ENCODE data around the gene ELMO1. TPM values are rescaled to one million over a fixed set of nuclear protein-coding genes. Genes with fewer than 3 reads are reported as not detected.
"Not testable (repeated sequence)": the region's sequence is repeated elsewhere in the genome, so short reads cannot be mapped to it uniquely, and the experiment has no call there.

ELMO1 gene
- total RNA-seq, 1 donor from 2014 or later, result 112 TPM

- DNase-seq (ENCODE audit: low spot score), result no peak
- Mint-ChIP-seq H3K4me1 (ENCODE audit: low read depth) (peaks cover 6% of the 10 kb centered on the region), H3K27ac (no peak overlapping the region), H3K36me3 (ENCODE audit: low read depth) (peaks cover 57% of the 10 kb centered on the region), H3K4me3 (ENCODE audit: low read depth) (no peak overlapping the region), H3K9me3 (peaks cover 32% of the 10 kb centered on the region), H3K27me3 (ENCODE audit: low read depth) (no peaks in the 10 kb centered on the region)
- intact Hi-C loops (cut with micrococcal nuclease), result no loop called here
Observed at GRCh38 chr7:37142958-37143357, 305.7 kb downstream of the ELMO1 start.

GRCh38 chr7:37141742-37142141, 306.9 kb downstream of the ELMO1 start:
- Mint-ChIP-seq H3K9me3 (peaks cover 40% of the 10 kb centered on the region), H3K27ac (no peak overlapping the region), H3K4me1 (ENCODE audit: low read depth) (peaks cover 6% of the 10 kb centered on the region), H3K27me3 (ENCODE audit: low read depth) (no peaks in the 10 kb centered on the region), H3K4me3 (ENCODE audit: low read depth) (no peak overlapping the region), H3K36me3 (ENCODE audit: low read depth) (peaks cover 59% of the 10 kb centered on the region)
- no peak for DNase-seq (ENCODE audit: low spot score)
- intact Hi-C loops (cut with micrococcal nuclease), result no loop called here

GRCh38 chr7:37133902-37134301, 314.8 kb downstream of the ELMO1 start:
- peaks cover 24% of the 10 kb centered on the region for H3K9me3 Mint-ChIP-seq
- peaks cover 14% of the 10 kb centered on the region for H3K4me1 Mint-ChIP-seq (ENCODE audit: low read depth)
- H3K27ac Mint-ChIP-seq; intact Hi-C loops (cut with micrococcal nuclease); H3K4me3 Mint-ChIP-seq (ENCODE audit: low read depth); H3K27me3 Mint-ChIP-seq (ENCODE audit: low read depth); DNase-seq (ENCODE audit: low spot score): not testable (repeated sequence)
- H3K36me3 Mint-ChIP-seq (ENCODE audit: low read depth), result peaks cover 89% of the 10 kb centered on the region

- H3K27me3 Mint-ChIP-seq (ENCODE audit: low read depth), result no peaks in the 10 kb centered on the region
- peaks cover 11% of the 10 kb centered on the region for H3K9me3 Mint-ChIP-seq
- peaks cover 14% of the 10 kb centered on the region for H3K4me1 Mint-ChIP-seq (ENCODE audit: low read depth)
- H3K4me3 Mint-ChIP-seq (ENCODE audit: low read depth), result no peak overlapping the region
- H3K27ac Mint-ChIP-seq, result no peak overlapping the region
- no peak for DNase-seq (ENCODE audit: low spot score)
- H3K36me3 Mint-ChIP-seq (ENCODE audit: low read depth), result peaks cover 93% of the 10 kb centered on the region
- intact Hi-C loops (cut with micrococcal nuclease), result no loop called here
Observed at GRCh38 chr7:37131855-37132254, 316.8 kb downstream of the ELMO1 start.

- H3K27ac Mint-ChIP-seq, result no peak overlapping the region
- intact Hi-C loops (cut with micrococcal nuclease), result no loop called here
- peaks cover 12% of the 10 kb centered on the region for H3K4me1 Mint-ChIP-seq (ENCODE audit: low read depth)
Observed at GRCh38 chr7:37129035-37129425, 319.6 kb downstream of the ELMO1 start.

GRCh38 chr7:37128327-37129034, 320.2 kb downstream of the ELMO1 start:
- no peaks in the 10 kb centered on the region for H3K27me3 Mint-ChIP-seq (ENCODE audit: low read depth)
- no peak overlapping the region for H3K27ac Mint-ChIP-seq
- peaks cover 84% of the 10 kb centered on the region for H3K36me3 Mint-ChIP-seq (ENCODE audit: low read depth)
- intact Hi-C loops (cut with micrococcal nuclease), result no loop called here
- H3K4me1 Mint-ChIP-seq (ENCODE audit: low read depth), result peaks cover 7% of the 10 kb centered on the region
- DNase-seq (ENCODE audit: low spot score), result no peak
- H3K9me3 Mint-ChIP-seq, result peaks cover 11% of the 10 kb centered on the region
- H3K4me3 Mint-ChIP-seq (ENCODE audit: low read depth), result no peak overlapping the region

More at GRCh38 chr7:37129035-37129425, 319.6 kb downstream of the ELMO1 start:
- Mint-ChIP-seq H3K27me3 (ENCODE audit: low read depth) (no peaks in the 10 kb centered on the region), H3K9me3 (peaks cover 11% of the 10 kb centered on the region), H3K4me3 (ENCODE audit: low read depth) (no peak overlapping the region), H3K36me3 (ENCODE audit: low read depth) (peaks cover 86% of the 10 kb centered on the region)
- DNase-seq (ENCODE audit: low spot score), result no peak

GRCh38 chr7:37119296-37119860, 329.3 kb downstream of the ELMO1 start:
- peaks cover 32% of the 10 kb centered on the region for H3K36me3 Mint-ChIP-seq (ENCODE audit: low read depth)
- H3K27ac Mint-ChIP-seq, result no peak overlapping the region
- intact Hi-C loops (cut with micrococcal nuclease), result no loop called here
- H3K27me3 Mint-ChIP-seq (ENCODE audit: low read depth), result no peaks in the 10 kb centered on the region
- H3K4me1 Mint-ChIP-seq (ENCODE audit: low read depth), result peaks cover 20% of the 10 kb centered on the region
- no peaks in the 10 kb centered on the region for H3K9me3 Mint-ChIP-seq
- H3K4me3 Mint-ChIP-seq (ENCODE audit: low read depth), result no peak overlapping the region
- no peak for DNase-seq (ENCODE audit: low spot score)

- Mint-ChIP-seq H3K36me3 (ENCODE audit: low read depth) (peaks cover 30% of the 10 kb centered on the region), H3K4me1 (ENCODE audit: low read depth) (peaks cover 28% of the 10 kb centered on the region), H3K9me3 (no peaks in the 10 kb centered on the region), H3K27me3 (ENCODE audit: low read depth) (no peaks in the 10 kb centered on the region), H3K27ac (no peak overlapping the region), H3K4me3 (ENCODE audit: low read depth) (no peak overlapping the region)
- DNase-seq (ENCODE audit: low spot score), result no peak
- intact Hi-C loops (cut with micrococcal nuclease), result no loop called here
Observed at GRCh38 chr7:37118004-37118403, 330.7 kb downstream of the ELMO1 start.

- Mint-ChIP-seq H3K4me3 (ENCODE audit: low read depth) (no peak overlapping the region), H3K36me3 (ENCODE audit: low read depth) (peaks cover 29% of the 10 kb centered on the region), H3K27ac (no peak overlapping the region), H3K9me3 (no peaks in the 10 kb centered on the region), H3K4me1 (ENCODE audit: low read depth) (peaks cover 25% of the 10 kb centered on the region), H3K27me3 (ENCODE audit: low read depth) (no peaks in the 10 kb centered on the region)
- intact Hi-C loops (cut with micrococcal nuclease), result no loop called here
- no peak for DNase-seq (ENCODE audit: low spot score)
Observed at GRCh38 chr7:37117292-37117691, 331.4 kb downstream of the ELMO1 start.

GRCh38 chr7:37116093-37116701, 332.5 kb downstream of the ELMO1 start:
- intact Hi-C loops (cut with micrococcal nuclease), result no loop called here
- no peaks in the 10 kb centered on the region for H3K9me3 Mint-ChIP-seq
- peak overlapping the region; percentile 43 for H3K27ac Mint-ChIP-seq
- H3K4me1 Mint-ChIP-seq (ENCODE audit: low read depth), result peaks cover 29% of the 10 kb centered on the region
- H3K36me3 Mint-ChIP-seq (ENCODE audit: low read depth), result peaks cover 28% of the 10 kb centered on the region
- no peak for DNase-seq (ENCODE audit: low spot score)
- H3K27me3 Mint-ChIP-seq (ENCODE audit: low read depth), result no peaks in the 10 kb centered on the region
- H3K4me3 Mint-ChIP-seq (ENCODE audit: low read depth), result no peak overlapping the region

- H3K27ac Mint-ChIP-seq, result peak overlapping the region; percentile 75
- no peaks in the 10 kb centered on the region for H3K9me3 Mint-ChIP-seq
- peaks cover 37% of the 10 kb centered on the region for H3K36me3 Mint-ChIP-seq (ENCODE audit: low read depth)
- peaks cover 40% of the 10 kb centered on the region for H3K4me1 Mint-ChIP-seq (ENCODE audit: low read depth)
- DNase-seq (ENCODE audit: low spot score), result no peak
- intact Hi-C loops (cut with micrococcal nuclease), result loop anchor here (5.0 kb wide), 3 partner anchors 42 to 432 kb away; no protein-coding TSS in a partner anchor
- H3K4me3 Mint-ChIP-seq (ENCODE audit: low read depth), result no peak overlapping the region
- H3K27me3 Mint-ChIP-seq (ENCODE audit: low read depth), result no peaks in the 10 kb centered on the region
Observed at GRCh38 chr7:37113661-37114355, 334.9 kb downstream of the ELMO1 start.

- Mint-ChIP-seq H3K36me3 (ENCODE audit: low read depth) (peaks cover 42% of the 10 kb centered on the region), H3K4me3 (ENCODE audit: low read depth) (no peak overlapping the region), H3K4me1 (ENCODE audit: low read depth) (peaks cover 48% of the 10 kb centered on the region), H3K27me3 (ENCODE audit: low read depth) (no peaks in the 10 kb centered on the region), H3K9me3 (no peaks in the 10 kb centered on the region), H3K27ac (no peak overlapping the region)
- intact Hi-C loops (cut with micrococcal nuclease), result loop anchor here (5.0 kb wide), 3 partner anchors 41 to 431 kb away; no protein-coding TSS in a partner anchor
- DNase-seq (ENCODE audit: low spot score), result no peak
Observed at GRCh38 chr7:37112876-37113275, 335.8 kb downstream of the ELMO1 start.
